K562 (cell line): Measurements from ENCODE around the gene SURF4. TPM values are rescaled to one million over a fixed set of nuclear protein-coding genes. Genes with fewer than 3 reads are reported as not detected.

Experiments
- ATAC-seq: fragments of 200-7000 bp; cut with Tn5 transposase; 3 replicates; pipeline ENCODE4 v1.9.1; 2020; ENCODE audit warnings: moderate library complexity
- Bru-seq: library from RNA; stranded (reverse); fragments of 400-500 nt; gene quantifications from one replicate; lab custom pipeline; 2021; lab: Mats Ljungman, UMichigan
- BruChase-seq, 2 experiments: library from RNA; stranded (reverse); fragments of 400-500 nt; gene quantifications; one replicate each; lab custom pipeline; 2021; lab: Mats Ljungman, UMichigan
- BruUV-seq: library from RNA; stranded (reverse); fragments of 400-500 nt; replicated peaks from 2 replicates; lab custom pipeline; 2021; lab: Mats Ljungman, UMichigan
- CTCF ChIA-PET: fragments of 300-600 bp; formaldehyde crosslinking; extraction: SDS; loops from one replicate; lab custom pipeline; 2021; ENCODE audit warnings: low intra/inter-chr PET ratio; lab: Yijun Ruan, JAX
- POLR2A ChIA-PET: fragments of 300-600, 350-650 bp; sonication (Branson Sonifier 250); formaldehyde crosslinking; extraction: SDS; loops from one replicate; lab custom pipeline; 2021; ENCODE audit warnings: antibody characterized with exemption, inconsistent platforms; lab: Yijun Ruan, JAX
- DNase-seq, 4 experiments: peaks; one replicate each; pipeline versions ENCODE4 v3.0.0 to v3.0.0-alpha.2; 2011 to 2018; ENCODE audit warnings: low spot score in 3 of 4, mixed read lengths in 3 of 4; ENCODE audit errors: extremely low read depth in 1 of 4
- FAIRE-seq: peaks from 2 replicates; lab custom pipeline; 2011; peaks lifted over from hg19 to GRCh38; lab: Jason Lieb, UNC
- H2AFZ ChIP-seq: 2 replicates; pipeline ENCODE4 v1.6.0; 2011; ENCODE audit warnings: low read depth, low read length, control low read depth, inconsistent platforms
- H3K27ac ChIP-seq: fragments of 200-600 bp; 3 replicates; pipeline ENCODE4 v1.8.0; 2011; ENCODE audit warnings: low read depth, mild to moderate bottlenecking, control low read depth, inconsistent platforms, low read length, moderate library complexity, mixed read lengths; ENCODE audit errors: extremely low read depth
- H3K27me3 ChIP-seq, 2 experiments: fragments of 300-600 bp in 1 of 2; 2 replicates in 1 of 2; 3 replicates in 1 of 2; pipeline versions ENCODE4 v1.6.0 to v1.8.0; 2011; ENCODE audit warnings: inconsistent platforms in 2 of 2, low read length in 2 of 2, mild to moderate bottlenecking in 1 of 2, mixed read lengths in 1 of 2, moderate library complexity in 1 of 2; ENCODE audit not compliant: control insufficient read depth in 2 of 2, insufficient read depth in 2 of 2
- H3K36me3 ChIP-seq: fragments of 300-600 bp; 3 replicates; pipeline ENCODE4 v1.8.0; 2011; ENCODE audit warnings: mild to moderate bottlenecking, low read length, inconsistent platforms; ENCODE audit not compliant: control insufficient read depth, insufficient read depth
- H3K4me1 ChIP-seq, 2 experiments: fragments of 200-600 bp in 1 of 2; replicated peaks in 1 of 2; 2 replicates in 1 of 2; 3 replicates in 1 of 2; pipeline versions ENCODE4 v1.5.1 to v1.8.0; 2011; ENCODE audit warnings: inconsistent platforms in 2 of 2, low read length in 2 of 2, mild to moderate bottlenecking in 1 of 2, mixed read lengths in 1 of 2, moderate library complexity in 1 of 2; ENCODE audit not compliant: control insufficient read depth in 2 of 2, insufficient read depth in 2 of 2
- H3K4me2 ChIP-seq: 2 replicates; pipeline ENCODE4 v1.6.1; 2011; ENCODE audit warnings: low read length, control low read depth, inconsistent platforms, mixed read lengths; ENCODE audit not compliant: insufficient read depth
- H3K4me3 ChIP-seq: fragments of 200-600 bp; sonication (generic), shearing (Covaris generic); 2 replicates; pipeline ENCODE4 v1.5.1; 2016; ENCODE audit warnings: control low read depth, inconsistent platforms
- H3K79me2 ChIP-seq: fragments of 200-600 bp; 3 replicates; pipeline ENCODE4 v1.8.0; 2011; ENCODE audit warnings: low read length, inconsistent platforms; ENCODE audit not compliant: control insufficient read depth, insufficient read depth
- H3K9ac ChIP-seq, 2 experiments: 2 replicates each; pipeline versions ENCODE4 v1.6.0 to v1.6.1; 2011; ENCODE audit warnings: low read depth in 2 of 2, low read length in 2 of 2, control low read depth in 1 of 2, inconsistent platforms in 1 of 2, mild to moderate bottlenecking in 1 of 2, mixed read lengths in 1 of 2; ENCODE audit not compliant: insufficient read depth in 1 of 2
- H3K9me1 ChIP-seq: one replicate; pipeline ENCODE4 v1.6.0; 2011; ENCODE audit warnings: inconsistent platforms, mild to moderate bottlenecking, low read length, moderate library complexity; ENCODE audit not compliant: control insufficient read depth, insufficient read depth
- H3K9me3 ChIP-seq: replicated peaks from 2 replicates; pipeline ENCODE4 v1.5.1; 2011; ENCODE audit warnings: low read depth, low read length, inconsistent platforms; ENCODE audit not compliant: control insufficient read depth, insufficient read depth
- H4K20me1 ChIP-seq: replicated peaks from 2 replicates; pipeline ENCODE4 v1.6.1; 2011; ENCODE audit warnings: low read length, inconsistent platforms, mixed read lengths; ENCODE audit not compliant: control insufficient read depth, insufficient read depth
- DPF2 ChIP-seq: fragments of 450-650 bp; IDR thresholded peaks from 2 replicates; pipeline ENCODE4 v1.6.1; 2016
- ELF2 ChIP-seq: fragments of 250-450 bp; sonication (Bioruptor Pico); IDR thresholded peaks from 2 replicates; pipeline ENCODE4 v1.5.0; 2021; ENCODE audit warnings: mild to moderate bottlenecking
- HNRNPH1 ChIP-seq: fragments of 200-400 bp; formaldehyde crosslinking; optimal IDR thresholded peaks from 2 replicates; pipeline ENCODE3; 2017; ENCODE audit warnings: low read depth, mild to moderate bottlenecking, low read length, moderate library complexity
- HOXB6 ChIP-seq: fragments of 250-450 bp; sonication (Bioruptor Pico); IDR thresholded peaks from 2 replicates; pipeline ENCODE4 v1.5.1; 2022; ENCODE audit warnings: mild to moderate bottlenecking, borderline replicate concordance
- KAT2B ChIP-seq: IDR thresholded peaks from one replicate; pipeline ENCODE4 v1.6.1; 2012; ENCODE audit warnings: low read depth, mild to moderate bottlenecking, control low read depth, inconsistent platforms, low read length, moderate library complexity
- NCOA4 ChIP-seq: fragments of 450-650 bp; IDR thresholded peaks from 2 replicates; pipeline ENCODE4 v1.6.1; 2018; ENCODE audit warnings: mild to moderate bottlenecking; ENCODE audit not compliant: partially characterized antibody
- NR2C1 ChIP-seq, 2 experiments: fragments of 450-650 bp; IDR thresholded peaks; 2 replicates each; pipeline ENCODE4 v1.6.1; 2017; ENCODE audit warnings: mild to moderate bottlenecking in 2 of 2, antibody characterized with exemption in 1 of 2, inconsistent platforms in 1 of 2, missing compliant biosample characterization in 1 of 2, missing genetic modification characterization in 1 of 2
- POLR2H ChIP-seq: IDR thresholded peaks from 2 replicates; pipeline ENCODE4 v1.6.1; 2016; ENCODE audit warnings: missing genetic modification characterization, low read depth, mild to moderate bottlenecking, control low read depth, missing compliant biosample characterization, moderate library complexity
- SLC30A9 ChIP-seq: fragments of 250-450 bp; sonication (Bioruptor Pico); IDR thresholded peaks from 2 replicates; pipeline ENCODE4 v1.8.0; 2022; ENCODE audit warnings: mild to moderate bottlenecking, moderate library complexity
- STAT5A ChIP-seq: IDR thresholded peaks from 2 replicates; pipeline ENCODE4 v1.6.1; 2012; ENCODE audit warnings: low read length, inconsistent platforms, borderline replicate concordance
- VEZF1 ChIP-seq: fragments of 200-800 bp; sonication (Bioruptor generic); IDR thresholded peaks from 2 replicates; pipeline ENCODE4 v1.6.1; 2017; ENCODE audit warnings: missing genetic modification characterization, missing compliant biosample characterization
- ZNF696 ChIP-seq: fragments of 250-450 bp; sonication (Bioruptor Pico); conservative IDR thresholded peaks from 2 replicates; pipeline ENCODE4 v1.4.0; 2020; ENCODE audit warnings: mild to moderate bottlenecking, moderate library complexity
- WGBS: fragments of 100-300 bp; shearing (Covaris generic); methylation state at CpG from one replicate; pipeline ENCODE4 v1.1.6; 2016; ENCODE audit warnings: low coverage, mixed read lengths; ENCODE audit not compliant: insufficient coverage; ENCODE audit errors: missing lambda C conversion rate; 5-methylcytosine and 5-hydroxymethylcytosine counted together
- in situ Hi-C: fragments of 300-500 bp; cut with MboI; formaldehyde crosslinking; loops from 4 replicates; pipeline ENCODE4 v1.15.0; 2018; ENCODE audit warnings: inconsistent platforms, mixed read lengths
- intact Hi-C: fragments of 100-400 bp; cut with micrococcal nuclease; formaldehyde crosslinking; loops from 2 replicates; pipeline ENCODE4 v1.14.2; 2022
- long read RNA-seq, 3 experiments: library from polyadenylated mRNA in 2 of 3; library from RNA in 1 of 3; unstranded in 2 of 3; stranded (forward) in 1 of 3; transcript quantifications; one replicate each; pipeline ENCODE4 v2.0.0, GENCODE V29; 2019 to 2022
- polyA minus RNA-seq, 3 experiments: library from RNA; depleted of rRNA, polyadenylated mRNA; stranded (reverse); fragments of >200 nt; gene quantifications; 2 replicates each; pipeline ENCODE4 v1.2.3, GENCODE V29; 2011
- polyA plus RNA-seq, 8 experiments: library from polyadenylated mRNA; depleted of rRNA in 4 of 8; stranded (reverse) in 5 of 8; unstranded in 3 of 8; fragments of >200 nt; fragmentation: Nextera tagmentation in 2 of 8; fragmentation: Illumina TruSeq in 1 of 8; extraction: Ambion mirVana in 2 of 8; extraction: Trizol in 1 of 8; gene quantifications; 2 replicates each; pipeline versions ENCODE4 v1.2.1 to v1.2.3, GENCODE V29; 2011 to 2014; ENCODE audit warnings: inconsistent platforms in 1 of 8, missing spikeins in 1 of 8
- total RNA-seq, 7 experiments: library from RNA; depleted of rRNA in 6 of 7; stranded (reverse); fragments of >200 nt in 6 of 7; fragmentation: Illumina TruSeq in 2 of 7; extraction: Trizol in 2 of 7; gene quantifications; 2 replicates each; pipeline versions ENCODE4 v1.2.1 to v1.2.3, GENCODE V29; 2011 to 2021; ENCODE audit warnings: low replicate concordance in 1 of 7

Gene SURF4
- 165 and 371 TPM in 2 replicates for total RNA-seq (2011; cell fraction: chromatin; rRNA removed; ENCODE audit: low replicate concordance)
- 360 and 416 TPM in 2 replicates for total RNA-seq (2011; cell fraction: nucleolus; rRNA removed)
- total RNA-seq (2011; cell fraction: nucleoplasm; rRNA removed) = 387 and 460 TPM in 2 replicates
- total RNA-seq (2014; rRNA removed) (158 and 200 TPM in 2 replicates), total RNA-seq (2014; rRNA removed; fragmentation: Illumina TruSeq; extraction: Trizol) (110 and 137 TPM in 2 replicates), total RNA-seq (2015; rRNA removed; fragmentation: Illumina TruSeq; extraction: Trizol) (128 and 130 TPM in 2 replicates), total RNA-seq (2021) (175 and 181 TPM in 2 replicates), polyA plus RNA-seq (2011; rRNA removed) (174 and 176 TPM in 2 replicates), polyA plus RNA-seq (2014; fragmentation: Illumina TruSeq; extraction: Trizol) (144 and 148 TPM in 2 replicates), polyA plus RNA-seq (2014; fragmentation: Nextera tagmentation; extraction: Ambion mirVana) (10 to 100 TPM in 1 of 2 experiments, 1 to 10 TPM in 1; 8.4 to 13.5 TPM), polyA plus RNA-seq (2014; rRNA removed) (116 and 147 TPM in 2 replicates), polyA minus RNA-seq (2011; rRNA and poly(A)+ RNA removed) (117 and 140 TPM in 2 replicates), Bru-seq, nascent RNA (percentile 93 among the genes with signal in this experiment), BruChase-seq, experiment 1, labeled RNA remaining after a 2-hour chase (percentile 96 among the genes with signal in this experiment), BruChase-seq, experiment 2, labeled RNA remaining after a 6-hour chase (percentile 97 among the genes with signal in this experiment)
- polyA plus RNA-seq (2011; cell fraction: cytosol; rRNA removed) = 241 and 245 TPM in 2 replicates
- 131 and 161 TPM in 2 replicates for polyA plus RNA-seq (2011; cell fraction: nucleus; rRNA removed)
- 137 and 203 TPM in 2 replicates for polyA plus RNA-seq (2012)
- polyA minus RNA-seq (2011; cell fraction: cytosol; rRNA and poly(A)+ RNA removed) = 116 and 143 TPM in 2 replicates
- 25.7 and 40.3 TPM in 2 replicates for polyA minus RNA-seq (2011; cell fraction: nucleus; rRNA and poly(A)+ RNA removed)
- long read RNA-seq, experiment 1, transcript SURF4-208 (6 exons, 3,148 nt) = minor isoform, 5 of 1,066 reads
- long read RNA-seq, experiment 1, transcript SURF4-202 (6 exons, 2,984 nt) = major isoform, 631 of 1,066 reads
- long read RNA-seq, experiment 1, transcript SURF4-207 (5 exons, 2,863 nt) = minor isoform, 16 of 1,066 reads
- long read RNA-seq, experiment 1, partial matches to known transcripts = 61 of 1,066 reads
- long read RNA-seq, experiment 1, other reads (novel, unspliced or antisense) = 352 of 1,066 reads
- long read RNA-seq, experiment 2, transcript SURF4-202 (6 exons, 2,984 nt) = major isoform, 126 of 253 reads
- long read RNA-seq, experiment 2, partial matches to known transcripts = 6 of 253 reads
- long read RNA-seq, experiment 2, other reads (novel, unspliced or antisense) = 117 of 253 reads
- long read RNA-seq, experiment 3, transcript SURF4-202 (6 exons, 2,984 nt) = major isoform, 211 of 244 reads
- long read RNA-seq, experiment 3, partial matches to known transcripts = 11 of 244 reads
- long read RNA-seq, experiment 3, other reads (novel, unspliced or antisense) = 18 of 244 reads

- BruUV-seq = no TSS peak
- no peaks in the 10 kb centered on the region for H3K27me3 ChIP-seq
- under 1% methylated on average over 61 of the region's 120 CpGs for WGBS
- ChIA-PET POLR2A (interaction anchor here (0.5 to 8.5 kb wide), 19 partner anchors 8 to 625 kb away, joined by 3 to 109 read pairs (median 4); partner anchors contain the start of genes MED22, RPL7A, SURF1 and SURF2), CTCF (interaction anchor here (0.9 kb wide), 1 partner anchor 19 kb away, joined by 4 read pairs; the partner anchor contains the start of gene SURF2)
- peaks cover 31% of the 10 kb centered on the region for H3K36me3 ChIP-seq
- H3K27ac ChIP-seq = peak within 1 kb of the TSS; percentile 97
- H4K20me1 ChIP-seq = peaks cover 27% of the 10 kb centered on the region
- H3K9me1 ChIP-seq = peaks cover 13% of the 10 kb centered on the region
- ATAC-seq = peak; percentile 91
- peak within 1 kb of the TSS; percentile 87 for H3K4me3 ChIP-seq
- peak within 1 kb of the TSS; percentile 97 to 99 for H3K9ac ChIP-seq
- peak within 1 kb of the TSS; percentile 92 for H2AFZ ChIP-seq
- H3K79me2 ChIP-seq = peaks cover 57% of the 10 kb centered on the region
- H3K4me2 ChIP-seq = peak within 1 kb of the TSS; percentile 88
- in situ Hi-C loops (no loop called here), intact Hi-C loops (no loop called here)
- DNase-seq = peak; percentile 97 to 99 (median 98)
- H3K4me1 ChIP-seq = peaks cover 39 to 50% of the 10 kb centered on the region in 2 experiments; a peak in 4 of 5 replicates
- H3K9me3 ChIP-seq = no peaks in the 10 kb centered on the region
- FAIRE-seq = peak; percentile 65
- TF ChIP-seq HNRNPH1 (no peak), NCOA4 (no peak), ZNF696 (CRISPR knock-in tag) (no peak), ELF2 (CRISPR knock-in tag) (peak; percentile 29; the same call in 1 of the 2 replicates), POLR2H (tag) (peak; percentile 74; the same call in 1 of the 2 replicates), STAT5A (no peak), NR2C1 (IDR thresholded peaks at IDR 0.05) (no peak), NR2C1 (tag; IDR thresholded peaks at IDR 0.05) (no peak), SLC30A9 (CRISPR knock-in tag) (no peak), HOXB6 (CRISPR knock-in tag) (no peak), KAT2B (no peak), DPF2 (no peak), VEZF1 (peak; percentile 85)
Measured at GRCh38 chr9:133375724-133376654, at the start of gene SURF4, which contains the start of gene STKLD1. TSS of gene SURF4 (minus strand) at chr9:133376060. CDS start at chr9:133375969, 91 bp downstream. TSS of gene STKLD1 (plus strand) at chr9:133376366. CDS start at chr9:133376474, 108 bp downstream.
